Measurements from ENCODE around the gene FOXS1.

DNA sequence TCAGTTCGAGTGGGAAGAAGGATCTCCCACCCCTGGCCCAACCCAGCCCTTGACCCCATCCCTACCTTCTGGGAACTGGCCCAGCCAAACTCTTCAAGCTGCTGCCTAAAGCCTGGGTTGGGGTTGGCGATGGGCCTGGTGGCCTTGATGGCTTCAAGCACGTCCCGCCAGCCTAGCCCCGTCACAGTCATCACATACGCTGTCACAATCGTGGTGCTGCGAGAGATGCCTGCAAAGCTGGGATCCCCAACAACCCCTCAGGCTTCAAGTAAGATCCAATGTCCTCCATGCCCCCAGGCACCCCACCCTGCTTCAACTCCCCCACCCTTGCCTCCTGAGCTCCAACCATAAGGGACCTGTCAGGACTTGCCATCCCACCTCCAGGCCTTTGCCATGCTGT is 17.1 kb upstream of the FOXS1 start:
- TF ChIP-seq CTCF (conservative IDR thresholded peaks at IDR 0.05; ENCODE audit: low read depth, low read length) (no peak), EZH2 (IDR thresholded peaks at IDR 0.05; ENCODE audit: borderline replicate concordance, low read depth, low read length, poor library complexity, severe bottlenecking) (no peak)
